ENCODE measurements around the gene SLC38A3.
A peak's percentile ranks its signal among the peaks of the same experiment; 100 is the strongest.

SLC38A3 gene

GRCh38 chr3:50157827-50158529 is 47.1 kb upstream of the SLC38A3 start:
- H3K4me2 ChIP-seq (ENCODE audit: low read length) = peak overlapping the region; percentile 31
- H3K36me3 ChIP-seq (ENCODE audit: control insufficient read depth, insufficient read depth, low read length) = no peaks in the 10 kb centered on the region
- H3K4me3 ChIP-seq (ENCODE audit: low read depth, low read length) = no peak overlapping the region
- H3K4me1 ChIP-seq = peaks cover 19% of the 10 kb centered on the region
- H3K9ac ChIP-seq = no peak overlapping the region
- H3K79me2 ChIP-seq = no peaks in the 10 kb centered on the region
- no peaks in the 10 kb centered on the region for H3K9me3 ChIP-seq (ENCODE audit: control insufficient read depth, low read length)
- H2AFZ ChIP-seq = no peak overlapping the region
- no peaks in the 10 kb centered on the region for H3K27me3 ChIP-seq (ENCODE audit: control insufficient read depth, insufficient read depth, low read length)
- TF ChIP-seq CTCF (IDR thresholded peaks at IDR 0.05) = no peak
- no peak overlapping the region for H3K27ac ChIP-seq

- Histone ChIP-seq H3K4me2 (ENCODE audit: low read length) (no peak overlapping the region), H3K4me1 (peaks cover 14% of the 10 kb centered on the region), H3K36me3 (ENCODE audit: control insufficient read depth, insufficient read depth, low read length) (no peaks in the 10 kb centered on the region), H2AFZ (no peak overlapping the region), H3K79me2 (no peaks in the 10 kb centered on the region), H3K9me3 (ENCODE audit: control insufficient read depth, low read length) (no peaks in the 10 kb centered on the region), H3K27ac (no peak overlapping the region), H3K9ac (no peak overlapping the region), H3K4me3 (ENCODE audit: low read depth, low read length) (no peak overlapping the region), H3K27me3 (ENCODE audit: control insufficient read depth, insufficient read depth, low read length) (no peaks in the 10 kb centered on the region)
- no peak for TF ChIP-seq CTCF (IDR thresholded peaks at IDR 0.05)
Measured at GRCh38 chr3:50158530-50159146, 46.4 kb upstream of the SLC38A3 start.

GRCh38 chr3:50160561-50160983 is 44.5 kb upstream of the SLC38A3 start:
- H3K36me3 ChIP-seq (ENCODE audit: control insufficient read depth, insufficient read depth, low read length) = no peaks in the 10 kb centered on the region
- TF ChIP-seq CTCF (IDR thresholded peaks at IDR 0.05) = no peak
- H3K9ac ChIP-seq = no peak overlapping the region
- no peak overlapping the region for H2AFZ ChIP-seq
- no peaks in the 10 kb centered on the region for H3K9me3 ChIP-seq (ENCODE audit: control insufficient read depth, low read length)
- H3K27me3 ChIP-seq (ENCODE audit: control insufficient read depth, insufficient read depth, low read length) = no peaks in the 10 kb centered on the region
- H3K4me1 ChIP-seq = peaks cover 4% of the 10 kb centered on the region
- no peaks in the 10 kb centered on the region for H3K79me2 ChIP-seq
- no peak overlapping the region for H3K4me3 ChIP-seq (ENCODE audit: low read depth, low read length)
- no peak overlapping the region for H3K4me2 ChIP-seq (ENCODE audit: low read length)
- H3K27ac ChIP-seq = peak overlapping the region; percentile 54

GRCh38 chr3:50161320-50161719 is 43.8 kb upstream of the SLC38A3 start:
- no peak overlapping the region for H3K4me3 ChIP-seq (ENCODE audit: low read depth, low read length)
- H3K9me3 ChIP-seq (ENCODE audit: control insufficient read depth, low read length) = no peaks in the 10 kb centered on the region
- no peak for TF ChIP-seq CTCF (IDR thresholded peaks at IDR 0.05)
- no peaks in the 10 kb centered on the region for H3K36me3 ChIP-seq (ENCODE audit: control insufficient read depth, insufficient read depth, low read length)
- no peak overlapping the region for H3K4me2 ChIP-seq (ENCODE audit: low read length)
- H3K27ac ChIP-seq = peak overlapping the region; percentile 54
- H3K27me3 ChIP-seq (ENCODE audit: control insufficient read depth, insufficient read depth, low read length) = no peaks in the 10 kb centered on the region
- H2AFZ ChIP-seq = no peak overlapping the region
- H3K79me2 ChIP-seq = no peaks in the 10 kb centered on the region
- H3K9ac ChIP-seq = no peak overlapping the region
- H3K4me1 ChIP-seq = no peaks in the 10 kb centered on the region
